Measurements from ENCODE around the gene PRRT4. TPM values are rescaled to one million over a fixed set of nuclear protein-coding genes. Genes with fewer than 3 reads are reported as not detected.

Gene PRRT4
- total RNA-seq, 1 donor from 2014 or later: 0.54 TPM

GRCh38 chr7:128374041-128374440, 12.6 kb upstream of the PRRT4 start:
- Mint-ChIP-seq H3K4me1 (ENCODE audit: unreplicated experiment) (no peaks in the 10 kb centered on the region), H3K27ac (ENCODE audit: unreplicated experiment) (no peak overlapping the region), H3K36me3 (ENCODE audit: unreplicated experiment) (no peaks in the 10 kb centered on the region), H3K27me3 (ENCODE audit: unreplicated experiment) (peaks cover 29% of the 10 kb centered on the region), H3K9me3 (ENCODE audit: unreplicated experiment) (no peaks in the 10 kb centered on the region), H3K4me3 (ENCODE audit: unreplicated experiment) (no peak overlapping the region)
- DNase-seq (ENCODE audit: extremely low spot score, unreplicated experiment): no peak
- TF ChIP-seq, protein P1, sequence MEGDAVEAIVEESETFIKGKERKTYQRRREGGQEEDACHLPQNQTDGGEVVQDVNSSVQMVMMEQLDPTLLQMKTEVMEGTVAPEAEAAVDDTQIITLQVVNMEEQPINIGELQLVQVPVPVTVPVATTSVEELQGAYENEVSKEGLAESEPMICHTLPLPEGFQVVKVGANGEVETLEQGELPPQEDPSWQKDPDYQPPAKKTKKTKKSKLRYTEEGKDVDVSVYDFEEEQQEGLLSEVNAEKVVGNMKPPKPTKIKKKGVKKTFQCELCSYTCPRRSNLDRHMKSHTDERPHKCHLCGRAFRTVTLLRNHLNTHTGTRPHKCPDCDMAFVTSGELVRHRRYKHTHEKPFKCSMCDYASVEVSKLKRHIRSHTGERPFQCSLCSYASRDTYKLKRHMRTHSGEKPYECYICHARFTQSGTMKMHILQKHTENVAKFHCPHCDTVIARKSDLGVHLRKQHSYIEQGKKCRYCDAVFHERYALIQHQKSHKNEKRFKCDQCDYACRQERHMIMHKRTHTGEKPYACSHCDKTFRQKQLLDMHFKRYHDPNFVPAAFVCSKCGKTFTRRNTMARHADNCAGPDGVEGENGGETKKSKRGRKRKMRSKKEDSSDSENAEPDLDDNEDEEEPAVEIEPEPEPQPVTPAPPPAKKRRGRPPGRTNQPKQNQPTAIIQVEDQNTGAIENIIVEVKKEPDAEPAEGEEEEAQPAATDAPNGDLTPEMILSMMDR (IDR thresholded peaks at IDR 0.05): no peak

- Mint-ChIP-seq H3K4me3 (ENCODE audit: unreplicated experiment) (no peak overlapping the region), H3K4me1 (ENCODE audit: unreplicated experiment) (no peaks in the 10 kb centered on the region), H3K36me3 (ENCODE audit: unreplicated experiment) (no peaks in the 10 kb centered on the region), H3K27me3 (ENCODE audit: unreplicated experiment) (peaks cover 29% of the 10 kb centered on the region), H3K27ac (ENCODE audit: unreplicated experiment) (no peak overlapping the region), H3K9me3 (ENCODE audit: unreplicated experiment) (no peaks in the 10 kb centered on the region)
- DNase-seq (ENCODE audit: extremely low spot score, unreplicated experiment): no peak
- TF ChIP-seq, protein P1 (IDR thresholded peaks at IDR 0.05): no peak
Observed at GRCh38 chr7:128373606-128374005, 12.1 kb upstream of the PRRT4 start.

DNA sequence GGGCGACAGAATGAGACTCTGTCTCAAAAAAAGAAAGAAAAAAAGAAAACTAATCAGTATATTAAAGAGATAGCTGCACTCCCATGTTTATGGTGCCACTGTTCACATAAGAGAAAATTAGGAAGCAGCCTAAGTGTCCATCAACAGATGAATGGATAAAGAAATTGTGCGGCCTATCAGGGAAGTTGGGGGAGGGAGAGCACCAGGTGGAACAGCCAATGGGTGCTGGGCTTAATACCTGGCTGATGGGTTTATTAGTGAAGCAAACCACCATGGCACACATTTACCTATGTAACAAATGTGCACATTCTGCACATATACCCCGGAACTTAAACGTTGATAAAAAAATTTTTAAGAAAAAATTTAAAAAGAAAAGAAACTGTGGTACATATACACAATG, 9.0 kb upstream of the PRRT4 start:
- TF ChIP-seq, protein P1 (IDR thresholded peaks at IDR 0.05): no peak
- Mint-ChIP-seq H3K9me3 (ENCODE audit: unreplicated experiment) (no peaks in the 10 kb centered on the region), H3K27ac (ENCODE audit: unreplicated experiment) (no peak overlapping the region), H3K36me3 (ENCODE audit: unreplicated experiment) (no peaks in the 10 kb centered on the region), H3K27me3 (ENCODE audit: unreplicated experiment) (peaks cover 47% of the 10 kb centered on the region), H3K4me1 (ENCODE audit: unreplicated experiment) (no peaks in the 10 kb centered on the region), H3K4me3 (ENCODE audit: unreplicated experiment) (no peak overlapping the region)
- DNase-seq (ENCODE audit: extremely low spot score, unreplicated experiment): no peak

DNA sequence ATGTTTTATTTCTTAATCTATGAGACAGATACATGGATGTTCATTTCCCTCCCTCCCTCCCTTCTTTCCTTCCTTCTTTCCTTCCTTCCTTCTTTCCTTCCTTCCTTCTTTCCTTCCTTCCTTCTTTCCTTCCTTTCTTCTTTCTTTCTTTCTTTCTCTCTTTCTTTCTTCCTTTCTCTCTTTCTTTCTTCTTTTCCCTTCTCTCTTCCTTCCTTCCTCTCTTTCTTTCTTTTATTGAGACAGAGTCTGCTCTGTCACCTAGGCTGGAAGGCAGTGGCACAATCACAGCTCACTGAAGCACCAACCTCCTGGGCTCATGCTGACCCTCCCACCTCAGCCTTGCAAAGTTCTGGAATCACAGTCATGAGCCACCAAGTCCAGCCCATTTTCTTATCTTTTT, 5.5 kb upstream of the PRRT4 start:
- Mint-ChIP-seq H3K4me1 (ENCODE audit: unreplicated experiment) (peaks cover 4% of the 10 kb centered on the region), H3K9me3 (ENCODE audit: unreplicated experiment) (no peaks in the 10 kb centered on the region), H3K27ac (ENCODE audit: unreplicated experiment) (no peak overlapping the region), H3K4me3 (ENCODE audit: unreplicated experiment) (no peak overlapping the region), H3K36me3 (ENCODE audit: unreplicated experiment) (no peaks in the 10 kb centered on the region), H3K27me3 (ENCODE audit: unreplicated experiment) (peaks cover 68% of the 10 kb centered on the region)
- DNase-seq (ENCODE audit: extremely low spot score, unreplicated experiment): no peak
- TF ChIP-seq, protein P1 (IDR thresholded peaks at IDR 0.05): no peak

DNA sequence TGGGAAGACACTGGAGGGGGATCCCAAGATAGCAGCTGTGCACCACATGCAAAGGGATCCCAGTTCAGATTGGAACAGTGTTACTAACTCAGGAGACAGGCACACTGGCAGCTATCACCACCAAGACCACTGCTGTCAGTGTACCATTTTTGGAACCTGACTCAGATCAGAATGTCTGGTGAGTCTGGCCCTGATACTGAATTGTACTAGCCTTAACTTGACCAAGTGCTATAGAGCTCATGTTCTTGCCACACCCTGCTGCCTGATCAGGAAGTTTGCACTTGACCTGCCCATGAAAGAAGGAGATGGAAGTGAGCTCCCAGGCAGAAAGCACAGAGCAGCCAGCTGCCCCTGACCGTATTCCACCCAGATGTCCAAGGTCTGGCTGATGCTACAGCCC, 4.8 kb upstream of the PRRT4 start:
- Mint-ChIP-seq H3K9me3 (ENCODE audit: unreplicated experiment) (no peaks in the 10 kb centered on the region), H3K4me1 (ENCODE audit: unreplicated experiment) (peaks cover 7% of the 10 kb centered on the region), H3K27me3 (ENCODE audit: unreplicated experiment) (peaks cover 71% of the 10 kb centered on the region), H3K27ac (ENCODE audit: unreplicated experiment) (no peak overlapping the region), H3K4me3 (ENCODE audit: unreplicated experiment) (no peak overlapping the region), H3K36me3 (ENCODE audit: unreplicated experiment) (no peaks in the 10 kb centered on the region)
- no peak for DNase-seq (ENCODE audit: extremely low spot score, unreplicated experiment)
- TF ChIP-seq, protein P1 (IDR thresholded peaks at IDR 0.05): no peak
